ENCODE results near the gene HLA-DQB1. TPM values are rescaled to one million over a fixed set of nuclear protein-coding genes. Genes with fewer than 3 reads are reported as not detected.
"Not testable (repeated sequence)": the region's sequence is repeated elsewhere in the genome, so short reads cannot be mapped to it uniquely, and the experiment has no call there.

Gene HLA-DQB1
- total and polyA plus RNA-seq, 2 of the 8 experiments (the other 6 are each of a cell fraction or from before 2014, with no cell fraction given) = 1.2 to 5.2 TPM

DNA sequence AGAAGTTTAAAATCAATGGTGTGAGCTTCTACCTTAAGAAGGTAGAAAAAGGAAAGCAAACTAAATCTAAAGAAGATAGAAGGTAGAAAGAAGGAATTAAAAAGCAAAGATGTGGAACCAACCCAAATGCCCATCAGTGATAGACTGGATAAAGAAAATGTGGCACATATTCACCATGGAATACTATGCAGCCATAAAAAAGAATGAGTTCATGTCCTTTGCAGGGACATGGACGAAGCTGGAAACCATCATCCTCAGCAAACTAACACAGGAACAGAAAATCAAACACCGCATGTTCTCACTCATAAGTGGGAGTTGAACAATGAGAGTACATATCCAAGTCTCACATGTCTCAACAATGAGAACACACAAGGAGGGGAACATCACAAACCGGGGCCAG lies 38.7 kb upstream of the HLA-DQB1 start:
- H2BK12ac ChIP-seq (ENCODE audit: low read depth, low read length); POLR2A ChIA-PET (ENCODE audit: partially characterized antibody); H3K27me3 ChIP-seq (replicated peaks in 1 of 4; ENCODE audit: control insufficient read depth in 3 of 4, extremely low read depth in 1 of 4, insufficient read depth in 3 of 4, low read length in 3 of 4); H4K8ac ChIP-seq (ENCODE audit: extremely low read depth, insufficient read depth, low read length); DNase-seq (ENCODE audit: low read depth in 1 of 2, low spot score in 2 of 2); H3K56ac ChIP-seq (replicated peaks; ENCODE audit: insufficient read length, low read depth, low read length); H3K14ac ChIP-seq (ENCODE audit: insufficient read length); H3K79me2 ChIP-seq (ENCODE audit: control insufficient read depth in 1 of 2, insufficient read depth in 2 of 2, low read length in 2 of 2); H3K9ac ChIP-seq (replicated peaks in 1 of 4; ENCODE audit: extremely low read depth in 1 of 4, low read depth in 3 of 4, low read length in 3 of 4); H4K5ac ChIP-seq (ENCODE audit: insufficient read length, low read depth, low read length); H3K18ac ChIP-seq (ENCODE audit: extremely low read depth, low read length); H3K36me3 ChIP-seq (ENCODE audit: control insufficient read depth in 2 of 4, insufficient read depth in 4 of 4, low read length in 3 of 4); H4K20me1 ChIP-seq (replicated peaks in 1 of 2; ENCODE audit: control insufficient read depth in 1 of 2, insufficient read depth in 2 of 2, low read length in 2 of 2); H2BK15ac ChIP-seq (ENCODE audit: low read length); H3K79me1 ChIP-seq (ENCODE audit: low read depth, low read length); H2AFZ ChIP-seq (ENCODE audit: low read length); H3K4me1 ChIP-seq (replicated peaks in 1 of 4; ENCODE audit: control insufficient read depth in 3 of 4, insufficient read depth in 4 of 4, low read length in 3 of 4); H3K9me3 ChIP-seq (ENCODE audit: insufficient read depth in 2 of 2, low read depth in 1 of 2, low read length in 1 of 2); H3K4me3 ChIP-seq (ENCODE audit: extremely low read depth in 1 of 4, insufficient read depth in 2 of 4, low read depth in 3 of 4, low read length in 4 of 4); H3K27ac ChIP-seq (ENCODE audit: low read depth, low read length); H3K23ac ChIP-seq (ENCODE audit: insufficient read length); FAIRE-seq; H3K4me2 ChIP-seq (ENCODE audit: insufficient read depth in 1 of 2, low read depth in 2 of 2, low read length in 2 of 2); H3K23me2 ChIP-seq (ENCODE audit: low read depth, low read length); H2BK120ac ChIP-seq (replicated peaks; ENCODE audit: low read depth, low read length); H3K4ac ChIP-seq (replicated peaks; ENCODE audit: insufficient read length, low read depth, low read length); H2AK5ac ChIP-seq (ENCODE audit: low read depth, low read length); H4K91ac ChIP-seq (replicated peaks; ENCODE audit: insufficient read length, low read length); H2BK5ac ChIP-seq (ENCODE audit: low read depth, low read length); H2BK20ac ChIP-seq (ENCODE audit: low read length): not testable (repeated sequence)
- WGBS, 2 experiments (ENCODE audit: extremely low coverage in 1 of 2, insufficient coverage in 1 of 2, insufficient read length in 1 of 2, insufficient replicate concordance in 2 of 2, low coverage in 1 of 2, low lambda C conversion rate in 2 of 2, missing lambda C conversion rate in 1 of 2) = 76% methylated on average over 3 of the region's 3 CpGs; no CpG with 5 or more reads in 1 of the 2 experiments
- CTCF ChIA-PET (ENCODE audit: partially characterized antibody) = interaction anchor here (0.9 to 3.4 kb wide), 2 partner anchors 81 to 291 kb away, joined by 3 to 10 read pairs; no protein-coding TSS in a partner anchor

Measured in H1 (cell line).